Endodermal cell (in vitro differentiated cells): ENCODE measurements around the gene TMTC4. TPM values are rescaled to one million over a fixed set of nuclear protein-coding genes. Genes with fewer than 3 reads are reported as not detected.

Experiments
- DNase-seq: peaks from one replicate; pipeline ENCODE4 v3.0.0-alpha.2; 2017
- H3K27ac ChIP-seq: 2 replicates; pipeline ENCODE4 v1.5.1; 2013; ENCODE audit warnings: mild to moderate bottlenecking, low read depth, low read length, moderate library complexity
- H3K27me3 ChIP-seq: 2 replicates; pipeline ENCODE4 v1.6.1; 2013; ENCODE audit warnings: mild to moderate bottlenecking, low read length, moderate library complexity; ENCODE audit not compliant: insufficient read depth, control insufficient read depth, poor library complexity, severe bottlenecking
- H3K36me3 ChIP-seq: 2 replicates; pipeline ENCODE4 v1.7.0; 2013; ENCODE audit warnings: mild to moderate bottlenecking, low read length, moderate library complexity; ENCODE audit not compliant: control insufficient read depth, insufficient read depth
- H3K4me1 ChIP-seq: one replicate; pipeline ENCODE4 v1.7.0; 2013; ENCODE audit warnings: low read length; ENCODE audit not compliant: control insufficient read depth, insufficient read depth
- H3K4me3 ChIP-seq: 2 replicates; pipeline ENCODE4 v1.5.1; 2013; ENCODE audit warnings: mild to moderate bottlenecking, low read length, moderate library complexity
- H3K9ac ChIP-seq: 2 replicates; pipeline ENCODE4 v1.6.1; 2013; ENCODE audit warnings: mild to moderate bottlenecking, low read length, moderate library complexity; ENCODE audit not compliant: poor library complexity, severe bottlenecking; ENCODE audit errors: extremely low read depth
- H3K9me3 ChIP-seq: 2 replicates; pipeline ENCODE4 v1.6.1; 2013; ENCODE audit warnings: mild to moderate bottlenecking, low read length, moderate library complexity; ENCODE audit not compliant: control insufficient read depth
- H3K27ac Mint-ChIP-seq: 2 replicates; pipeline ENCODE4 v1.8.0; 2020; ENCODE audit warnings: mixed read lengths
- H3K27me3 Mint-ChIP-seq: 2 replicates; pipeline ENCODE4 v1.8.0; 2021; ENCODE audit warnings: mild to moderate bottlenecking, mixed read lengths; ENCODE audit not compliant: insufficient read depth
- H3K36me3 Mint-ChIP-seq: 2 replicates; pipeline ENCODE4 v1.8.0; 2020; ENCODE audit warnings: low read depth, mixed read lengths
- H3K4me1 Mint-ChIP-seq: 2 replicates; pipeline ENCODE4 v1.8.0; 2020; ENCODE audit warnings: mixed read lengths
- H3K4me3 Mint-ChIP-seq: 2 replicates; pipeline ENCODE4 v1.8.0; 2020; ENCODE audit warnings: mild to moderate bottlenecking, moderate library complexity, mixed read lengths
- H3K9me3 Mint-ChIP-seq: 2 replicates; pipeline ENCODE4 v1.8.0; 2020; ENCODE audit warnings: mild to moderate bottlenecking, mixed read lengths
- CTCF ChIP-seq: fragments of 200-600 bp; sonication (generic); conservative IDR thresholded peaks from 2 replicates; pipeline ENCODE4 v1.5.0; 2021; ENCODE audit warnings: antibody characterized with exemption, mild to moderate bottlenecking
- WGBS, 2 experiments: methylation state at CpG; one replicate each; pipeline versions ENCODE4 v1.1.5 to v1.1.7; 2013; ENCODE audit warnings: missing lambda C conversion rate in 2 of 2, mixed read lengths in 1 of 2; ENCODE audit not compliant: insufficient coverage in 1 of 2, insufficient read length in 1 of 2; 5-methylcytosine and 5-hydroxymethylcytosine counted together
- total RNA-seq, 2 donors: library from RNA; stranded (reverse); fragmentation: NEBNext Ultra II Directional in 1 of 2; extraction: Animal tissue kit (Norgen Biotek cat#: 25700) in 1 of 2; gene quantifications; 2 replicates in 1 of 2; 3 replicates in 1 of 2; pipeline ENCODE4 v1.2.1, GENCODE V29; 2021

The TMTC4 gene
- total RNA-seq, 2 donors from 2014 or later: 29.8 to 40.0 TPM

GRCh38 chr13:100633461-100633860 is 41.1 kb downstream of the TMTC4 start:
- no peaks in the 10 kb centered on the region for H3K4me1 ChIP-seq
- H3K27ac Mint-ChIP-seq: no peak overlapping the region
- H3K4me1 Mint-ChIP-seq: peaks cover 8% of the 10 kb centered on the region
- no peak overlapping the region for H3K4me3 ChIP-seq
- no peaks in the 10 kb centered on the region for H3K27me3 ChIP-seq
- H3K4me3 Mint-ChIP-seq: no peak overlapping the region
- no peak for DNase-seq
- TF ChIP-seq CTCF: no peak
- peaks cover 60% of the 10 kb centered on the region for H3K36me3 ChIP-seq
- no peaks in the 10 kb centered on the region for H3K27me3 Mint-ChIP-seq
- H3K27ac ChIP-seq: no peak overlapping the region
- H3K9me3 Mint-ChIP-seq: no peaks in the 10 kb centered on the region
- WGBS, 2 experiments: 79% methylated on average over 2 of the region's 2 CpGs; no CpG with 5 or more reads in 1 of the 2 experiments
- no peaks in the 10 kb centered on the region for H3K9me3 ChIP-seq
- H3K36me3 Mint-ChIP-seq: peaks cover 61% of the 10 kb centered on the region
- no peak overlapping the region for H3K9ac ChIP-seq

- H3K4me3 Mint-ChIP-seq: no peak overlapping the region
- no peaks in the 10 kb centered on the region for H3K4me1 ChIP-seq
- no peak overlapping the region for H3K4me3 ChIP-seq
- H3K27ac ChIP-seq: peak overlapping the region; percentile 97
- TF ChIP-seq CTCF: no peak
- H3K4me1 Mint-ChIP-seq: peaks cover 8% of the 10 kb centered on the region
- H3K36me3 Mint-ChIP-seq: peaks cover 72% of the 10 kb centered on the region
- H3K27me3 Mint-ChIP-seq: no peaks in the 10 kb centered on the region
- H3K9me3 Mint-ChIP-seq: no peaks in the 10 kb centered on the region
- WGBS, 2 experiments: 60 to 73% methylated on average over 8 of the region's 8 CpGs
- no peaks in the 10 kb centered on the region for H3K9me3 ChIP-seq
- H3K36me3 ChIP-seq: peaks cover 45% of the 10 kb centered on the region
- peak overlapping the region; percentile 53 for H3K27ac Mint-ChIP-seq
- no peak for DNase-seq
- H3K9ac ChIP-seq: no peak overlapping the region
- H3K27me3 ChIP-seq: no peaks in the 10 kb centered on the region
Observed at GRCh38 chr13:100630555-100630954, 44.0 kb downstream of the TMTC4 start.

GRCh38 chr13:100627120-100627519 is 47.5 kb downstream of the TMTC4 start:
- no peaks in the 10 kb centered on the region for H3K9me3 Mint-ChIP-seq
- H3K4me3 ChIP-seq: no peak overlapping the region

More at GRCh38 chr13:100627120-100627519, 47.5 kb downstream of the TMTC4 start:
- no peak for DNase-seq
- peaks cover 52% of the 10 kb centered on the region for H3K36me3 ChIP-seq
- Mint-ChIP-seq H3K36me3 (peaks cover 76% of the 10 kb centered on the region), H3K27me3 (no peaks in the 10 kb centered on the region), H3K4me3 (no peak overlapping the region), H3K27ac (peak overlapping the region; percentile 15), H3K4me1 (peaks cover 15% of the 10 kb centered on the region)
- H3K9me3 ChIP-seq: peaks cover under 1% of the 10 kb centered on the region
- H3K27ac ChIP-seq: no peak overlapping the region
- H3K9ac ChIP-seq: no peak overlapping the region
- 91 to 93% methylated on average over 5 to 15 of the region's 15 CpGs for WGBS, 2 experiments
- no peaks in the 10 kb centered on the region for H3K27me3 ChIP-seq
- no peaks in the 10 kb centered on the region for H3K4me1 ChIP-seq
- TF ChIP-seq CTCF: no peak
